ENCODE data around the gene NMNAT3. TPM values are rescaled to one million over a fixed set of nuclear protein-coding genes. Genes with fewer than 3 reads are reported as not detected.
"Not testable (repeated sequence)": the region's sequence is repeated elsewhere in the genome, so short reads cannot be mapped to it uniquely, and the experiment has no call there.

The NMNAT3 gene
- total RNA-seq, 1 donor from 2014 or later, result 1.5 TPM

- DNase-seq, result no peak
Measured at GRCh38 chr3:139633511-139633910, 44.3 kb downstream of the NMNAT3 start.

GRCh38 chr3:139630542-139630941 lies 47.2 kb downstream of the NMNAT3 start:
- DNase-seq, result no peak

- no peak for DNase-seq
Measured at GRCh38 chr3:139629033-139629432, 48.7 kb downstream of the NMNAT3 start.

GRCh38 chr3:139627759-139628158 lies 50.0 kb downstream of the NMNAT3 start:
- DNase-seq, result no peak

GRCh38 chr3:139620438-139620837 lies 57.3 kb downstream of the NMNAT3 start:
- DNase-seq, result no peak

- DNase-seq, result no peak
Measured at GRCh38 chr3:139619484-139619883, 58.3 kb downstream of the NMNAT3 start.

GRCh38 chr3:139617672-139618268 lies 60.0 kb downstream of the NMNAT3 start:
- DNase-seq, result no peak

GRCh38 chr3:139611528-139611927 lies 66.2 kb downstream of the NMNAT3 start:
- DNase-seq, result no peak

- DNase-seq, result no peak
Measured at GRCh38 chr3:139610886-139611285, 66.9 kb downstream of the NMNAT3 start.

- no peak for DNase-seq
Measured at GRCh38 chr3:139608924-139609323, 68.8 kb downstream of the NMNAT3 start.

- DNase-seq, result no peak
Measured at GRCh38 chr3:139608108-139608380, 69.7 kb downstream of the NMNAT3 start.

- no peak for DNase-seq
Measured at GRCh38 chr3:139607257-139608107, 70.3 kb downstream of the NMNAT3 start.

- DNase-seq, result no peak
Measured at GRCh38 chr3:139602003-139602402, 75.8 kb downstream of the NMNAT3 start.

- DNase-seq, result no peak
Measured at GRCh38 chr3:139601191-139601961, 76.4 kb downstream of the NMNAT3 start.

GRCh38 chr3:139597947-139598346 lies 79.8 kb downstream of the NMNAT3 start:
- DNase-seq, result no peak

- DNase-seq, result not testable (repeated sequence)
Measured at GRCh38 chr3:139591186-139591585, 86.6 kb downstream of the NMNAT3 start.

- no peak for DNase-seq
Measured at GRCh38 chr3:139588450-139588849, 89.3 kb downstream of the NMNAT3 start.

- DNase-seq, result no peak
Measured at GRCh38 chr3:139587797-139588196, 90.0 kb downstream of the NMNAT3 start.

- DNase-seq, result no peak
Measured at GRCh38 chr3:139586420-139587017, 91.3 kb downstream of the NMNAT3 start.

- no peak for DNase-seq
Measured at GRCh38 chr3:139585820-139586219, 92.0 kb downstream of the NMNAT3 start.

GRCh38 chr3:139583651-139584050 lies 94.1 kb downstream of the NMNAT3 start:
- not testable (repeated sequence) for DNase-seq

GRCh38 chr3:139578783-139579182 lies 99.0 kb downstream of the NMNAT3 start:
- DNase-seq, result no peak

- no peak for DNase-seq
Measured at GRCh38 chr3:139577909-139578308, 99.9 kb downstream of the NMNAT3 start.
